Measurements from ENCODE around the gene LCN9.

The LCN9 gene

DNA sequence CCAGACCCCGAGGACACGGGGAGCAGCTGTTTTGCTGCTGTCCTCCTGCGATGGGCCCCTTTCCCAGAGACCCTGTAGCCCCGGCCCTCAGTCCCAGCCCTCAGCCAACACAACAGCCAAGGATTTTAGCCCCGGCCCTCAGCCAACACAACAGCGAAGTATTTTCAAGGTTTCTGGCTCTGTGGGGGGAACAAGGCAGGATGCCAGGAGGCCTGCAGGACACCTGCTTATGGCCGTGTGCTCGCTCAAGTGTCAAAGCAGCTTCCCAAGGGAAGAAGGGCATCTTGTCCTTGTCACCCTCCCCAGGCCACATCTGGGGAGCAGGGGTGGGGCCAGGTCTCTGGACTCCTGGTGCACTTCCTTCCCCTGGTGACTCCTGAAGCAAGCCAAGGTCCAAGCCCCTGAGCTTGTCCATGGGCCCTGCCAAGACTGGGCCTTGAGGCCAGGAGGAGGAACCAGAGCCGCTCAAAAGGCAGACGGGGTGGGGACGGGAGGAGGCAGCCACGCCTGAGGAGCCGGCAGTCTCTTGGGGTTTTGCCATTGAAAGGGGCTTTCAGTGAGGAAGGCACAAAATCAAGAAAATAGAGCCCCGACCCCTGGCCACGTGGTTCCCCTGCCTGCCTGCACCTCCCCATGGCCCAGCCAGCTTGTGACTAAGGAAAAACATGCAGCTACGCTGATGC, 49.6 kb downstream of the LCN9 start:
- TF ChIP-seq, protein P1, sequence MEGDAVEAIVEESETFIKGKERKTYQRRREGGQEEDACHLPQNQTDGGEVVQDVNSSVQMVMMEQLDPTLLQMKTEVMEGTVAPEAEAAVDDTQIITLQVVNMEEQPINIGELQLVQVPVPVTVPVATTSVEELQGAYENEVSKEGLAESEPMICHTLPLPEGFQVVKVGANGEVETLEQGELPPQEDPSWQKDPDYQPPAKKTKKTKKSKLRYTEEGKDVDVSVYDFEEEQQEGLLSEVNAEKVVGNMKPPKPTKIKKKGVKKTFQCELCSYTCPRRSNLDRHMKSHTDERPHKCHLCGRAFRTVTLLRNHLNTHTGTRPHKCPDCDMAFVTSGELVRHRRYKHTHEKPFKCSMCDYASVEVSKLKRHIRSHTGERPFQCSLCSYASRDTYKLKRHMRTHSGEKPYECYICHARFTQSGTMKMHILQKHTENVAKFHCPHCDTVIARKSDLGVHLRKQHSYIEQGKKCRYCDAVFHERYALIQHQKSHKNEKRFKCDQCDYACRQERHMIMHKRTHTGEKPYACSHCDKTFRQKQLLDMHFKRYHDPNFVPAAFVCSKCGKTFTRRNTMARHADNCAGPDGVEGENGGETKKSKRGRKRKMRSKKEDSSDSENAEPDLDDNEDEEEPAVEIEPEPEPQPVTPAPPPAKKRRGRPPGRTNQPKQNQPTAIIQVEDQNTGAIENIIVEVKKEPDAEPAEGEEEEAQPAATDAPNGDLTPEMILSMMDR (conservative IDR thresholded peaks at IDR 0.05; ENCODE audit: low read length), result no peak
- no peak for DNase-seq (ENCODE audit: low read depth)
- no peak overlapping the region for H3K4me3 ChIP-seq (ENCODE audit: low read length)

DNA sequence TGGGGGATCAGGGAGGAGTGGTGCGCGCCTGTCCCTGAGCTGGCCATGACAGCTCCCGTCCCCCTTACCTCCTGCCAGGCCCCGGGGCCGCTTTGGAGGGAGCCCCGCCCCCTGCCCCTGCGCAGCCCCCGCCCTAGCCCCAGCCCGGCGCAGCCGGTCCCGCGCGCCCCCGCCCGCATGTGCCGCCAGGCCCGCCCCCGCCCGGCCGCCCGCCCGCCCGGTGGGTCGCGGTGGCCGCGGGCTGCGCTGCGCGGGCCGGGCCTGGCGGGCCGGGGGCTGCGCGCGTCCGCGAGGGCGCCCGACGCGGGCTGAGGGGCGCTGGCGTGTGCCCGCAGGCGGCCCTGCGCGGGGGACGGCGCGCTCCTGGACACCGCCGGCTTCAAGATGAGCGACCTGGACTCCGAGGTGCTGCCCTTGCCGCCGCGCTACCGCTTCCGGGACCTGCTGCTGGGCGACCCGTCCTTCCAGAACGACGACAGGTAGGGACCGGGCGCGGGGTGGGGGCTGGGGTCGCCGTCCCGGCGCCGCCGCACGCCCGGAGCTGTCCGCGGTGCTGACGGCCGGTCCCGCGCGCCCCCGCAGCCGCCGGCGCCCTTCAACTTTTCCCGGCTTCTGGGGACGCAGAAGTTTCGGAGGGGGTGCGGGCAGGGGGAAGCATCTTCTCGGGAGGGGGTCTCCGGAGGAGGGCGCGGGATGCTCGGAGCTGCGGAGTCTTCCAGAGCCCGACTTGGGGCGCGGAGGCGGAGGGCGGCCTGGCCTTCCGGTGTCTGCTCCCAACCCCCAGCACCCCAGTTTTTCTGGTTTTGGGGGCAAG, 51.3 kb downstream of the LCN9 start:
- H3K4me3 ChIP-seq (ENCODE audit: low read length), result no peak overlapping the region
- TF ChIP-seq, protein P1 (conservative IDR thresholded peaks at IDR 0.05; ENCODE audit: low read length), result no peak
- no peak for DNase-seq (ENCODE audit: low read depth)

DNA sequence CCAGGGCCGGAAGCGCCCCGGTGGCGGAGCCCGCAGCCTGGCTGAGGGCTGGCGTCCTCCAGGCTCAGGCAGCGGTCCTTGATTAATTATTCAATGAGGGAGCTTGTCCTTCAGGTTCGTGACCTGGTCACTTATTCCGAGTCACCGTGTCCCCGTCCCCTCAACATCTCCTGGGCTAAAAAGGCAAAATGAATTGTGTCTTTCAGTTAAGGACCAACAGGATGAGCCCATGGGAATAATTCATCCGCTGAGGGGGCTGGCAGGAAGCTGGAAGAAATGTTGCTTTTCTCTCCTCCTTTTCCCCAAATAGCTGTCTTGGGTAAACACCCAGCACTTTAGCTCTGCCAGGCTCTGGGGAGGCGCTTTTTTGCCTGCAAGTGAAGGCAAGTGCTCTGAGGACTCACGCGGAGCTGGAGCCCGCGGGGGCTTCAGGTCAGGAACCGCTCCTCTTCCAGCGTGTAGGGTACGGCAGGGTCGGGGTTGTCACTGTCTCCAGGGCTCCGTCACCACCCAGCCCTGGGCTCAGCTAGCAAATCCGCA, 52.0 kb downstream of the LCN9 start:
- no peak overlapping the region for H3K4me3 ChIP-seq (ENCODE audit: low read length)

DNA sequence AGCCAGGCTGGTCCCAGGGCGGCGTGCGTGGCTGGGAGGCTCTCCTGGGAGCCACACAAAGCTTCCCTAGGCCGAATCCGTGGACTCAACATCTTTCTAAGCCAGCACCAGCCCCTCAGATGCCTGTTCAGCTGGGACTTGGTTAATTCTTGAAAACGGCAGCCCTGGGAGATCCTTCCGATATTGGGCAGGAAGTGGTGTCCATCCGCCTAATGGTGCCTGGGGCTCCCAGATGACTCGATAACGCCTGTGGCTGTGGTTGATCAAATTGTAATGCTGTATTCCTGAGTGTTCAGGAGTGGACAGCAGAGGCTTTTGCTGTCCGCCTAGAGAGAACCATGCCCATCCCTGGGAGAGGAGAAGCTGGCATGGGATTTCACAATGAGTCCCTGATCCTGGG, 52.9 kb downstream of the LCN9 start:
- TF ChIP-seq, protein P1 (conservative IDR thresholded peaks at IDR 0.05; ENCODE audit: low read length), result no peak

More for the DNA sequence above, 52.0 kb downstream of the LCN9 start:
- no peak for DNase-seq (ENCODE audit: low read depth)
- TF ChIP-seq, protein P1 (conservative IDR thresholded peaks at IDR 0.05; ENCODE audit: low read length), result no peak

More for the DNA sequence above, 52.9 kb downstream of the LCN9 start:
- H3K4me3 ChIP-seq (ENCODE audit: low read length), result no peak overlapping the region
- no peak for DNase-seq (ENCODE audit: low read depth)
